Parathyroid adenoma (tissue), 2 donors: ENCODE data around the gene CNTD1.
"Not testable (repeated sequence)": the region's sequence is repeated elsewhere in the genome, so short reads cannot be mapped to it uniquely, and the experiment has no call there.

ENCODE experiments used
- H2AFZ ChIP-seq: fragments of 300-600 bp; sonication (generic); one replicate; pipeline ENCODE4 v1.7.0; 2017; ENCODE audit warnings: antibody characterized with exemption, mild to moderate bottlenecking
- H3K27ac ChIP-seq: fragments of 300-600 bp; sonication (generic); one replicate; pipeline ENCODE4 v1.7.0; 2017
- H3K27me3 ChIP-seq: fragments of 300-600 bp; sonication (generic); one replicate; pipeline ENCODE4 v1.7.0; 2017; ENCODE audit warnings: low read length; ENCODE audit not compliant: control insufficient read depth, insufficient read depth
- H3K36me3 ChIP-seq: fragments of 300-600 bp; sonication (generic); one replicate; pipeline ENCODE4 v1.7.0; 2017; ENCODE audit warnings: low read length; ENCODE audit not compliant: control insufficient read depth, insufficient read depth
- H3K4me1 ChIP-seq: fragments of 300-600 bp; sonication (generic); one replicate; pipeline ENCODE4 v1.7.0; 2017; ENCODE audit warnings: control low read depth
- H3K4me2 ChIP-seq: fragments of 300-600 bp; sonication (generic); one replicate; pipeline ENCODE4 v1.7.0; 2017; ENCODE audit warnings: low read length
- H3K4me3 ChIP-seq: fragments of 300-600 bp; sonication (generic); one replicate; pipeline ENCODE4 v1.7.0; 2017; ENCODE audit warnings: low read depth, low read length
- H3K79me2 ChIP-seq: fragments of 300-600 bp; sonication (generic); one replicate; pipeline ENCODE4 v1.7.0; 2017; ENCODE audit warnings: control low read depth
- H3K9ac ChIP-seq: fragments of 300-600 bp; sonication (generic); one replicate; pipeline ENCODE4 v1.7.0; 2017; ENCODE audit warnings: mild to moderate bottlenecking
- H3K9me3 ChIP-seq: fragments of 300-600 bp; sonication (generic); one replicate; pipeline ENCODE4 v1.7.0; 2017; ENCODE audit warnings: low read length; ENCODE audit not compliant: control insufficient read depth
- CTCF ChIP-seq: fragments of 300-600 bp; sonication (generic); IDR thresholded peaks from one replicate; pipeline ENCODE4 v1.7.0; 2017; ENCODE audit warnings: antibody characterized with exemption, mild to moderate bottlenecking
- donor health status: primary hyperparathyroidism.

The CNTD1 gene

GRCh38 chr17:42853597-42853967 lies 54.9 kb downstream of the CNTD1 start:
- no peaks in the 10 kb centered on the region for H3K79me2 ChIP-seq
- no peak overlapping the region for H3K9ac ChIP-seq
- H3K27ac ChIP-seq: no peak overlapping the region
- H3K36me3 ChIP-seq: no peaks in the 10 kb centered on the region
- no peak overlapping the region for H2AFZ ChIP-seq
- TF ChIP-seq CTCF: no peak
- no peak overlapping the region for H3K4me3 ChIP-seq
- H3K9me3 ChIP-seq: no peaks in the 10 kb centered on the region
- no peak overlapping the region for H3K4me2 ChIP-seq
- no peaks in the 10 kb centered on the region for H3K27me3 ChIP-seq
- H3K4me1 ChIP-seq: no peaks in the 10 kb centered on the region

GRCh38 chr17:42853968-42854790 lies 55.5 kb downstream of the CNTD1 start:
- Histone ChIP-seq H3K27me3 (no peaks in the 10 kb centered on the region), H3K27ac (no peak overlapping the region), H2AFZ (no peak overlapping the region), H3K4me3 (no peak overlapping the region), H3K36me3 (no peaks in the 10 kb centered on the region), H3K4me2 (no peak overlapping the region), H3K79me2 (no peaks in the 10 kb centered on the region), H3K4me1 (no peaks in the 10 kb centered on the region), H3K9me3 (no peaks in the 10 kb centered on the region), H3K9ac (no peak overlapping the region)
- TF ChIP-seq CTCF: no peak

GRCh38 chr17:42855048-42855596 lies 56.5 kb downstream of the CNTD1 start:
- H3K4me3 ChIP-seq: no peak overlapping the region

GRCh38 chr17:42856093-42856492 lies 57.4 kb downstream of the CNTD1 start:
- H3K79me2 ChIP-seq, H3K9ac ChIP-seq, H2AFZ ChIP-seq, H3K4me1 ChIP-seq, H3K27ac ChIP-seq, H3K9me3 ChIP-seq, H3K27me3 ChIP-seq, H3K4me2 ChIP-seq, H3K4me3 ChIP-seq, H3K36me3 ChIP-seq: not testable (repeated sequence)

More at GRCh38 chr17:42855048-42855596, 56.5 kb downstream of the CNTD1 start:
- Histone ChIP-seq H3K79me2 (no peaks in the 10 kb centered on the region), H3K4me2 (no peak overlapping the region), H3K36me3 (no peaks in the 10 kb centered on the region), H3K4me1 (no peaks in the 10 kb centered on the region), H2AFZ (no peak overlapping the region), H3K27ac (no peak overlapping the region), H3K9ac (no peak overlapping the region), H3K9me3 (no peaks in the 10 kb centered on the region), H3K27me3 (no peaks in the 10 kb centered on the region)
- no peak for TF ChIP-seq CTCF

GRCh38 chr17:42856516-42856915 lies 57.9 kb downstream of the CNTD1 start:
- H3K9me3 ChIP-seq, H3K4me1 ChIP-seq, H3K27ac ChIP-seq, H3K4me3 ChIP-seq, H2AFZ ChIP-seq, H3K27me3 ChIP-seq, H3K9ac ChIP-seq, H3K79me2 ChIP-seq, H3K4me2 ChIP-seq, H3K36me3 ChIP-seq: not testable (repeated sequence)
